GM19043 (cell line): ENCODE data around the gene EFNA1.
"Not testable (repeated sequence)": the region's sequence is repeated elsewhere in the genome, so short reads cannot be mapped to it uniquely, and the experiment has no call there.

Experiments used
- ATAC-seq: cut with Tn5 transposase; IDR thresholded peaks from one replicate; pipeline ENCODE4 v1.9.1; 2021; ENCODE audit warnings: low read depth; ENCODE audit not compliant: unreplicated experiment

EFNA1 gene

GRCh38 chr1:155140630-155140953, 12.9 kb downstream of the EFNA1 start:
- no peak for ATAC-seq

GRCh38 chr1:155141749-155142148, 14.1 kb downstream of the EFNA1 start:
- ATAC-seq: no peak

- ATAC-seq: no peak
Observed at GRCh38 chr1:155145491-155145890, 17.8 kb downstream of the EFNA1 start.

GRCh38 chr1:155155996-155156643, 28.4 kb downstream of the EFNA1 start:
- not testable (repeated sequence) for ATAC-seq

GRCh38 chr1:155158991-155159390, 31.3 kb downstream of the EFNA1 start:
- ATAC-seq: no peak

GRCh38 chr1:155160128-155160527, 32.5 kb downstream of the EFNA1 start:
- no peak for ATAC-seq

GRCh38 chr1:155162631-155163030, 35.0 kb downstream of the EFNA1 start:
- not testable (repeated sequence) for ATAC-seq

- ATAC-seq: not testable (repeated sequence)
Observed at GRCh38 chr1:155163785-155164184, 36.1 kb downstream of the EFNA1 start.

- ATAC-seq: not testable (repeated sequence)
Observed at GRCh38 chr1:155164625-155165024, 36.9 kb downstream of the EFNA1 start.

- no peak for ATAC-seq
Observed at GRCh38 chr1:155166051-155166470, 38.4 kb downstream of the EFNA1 start.

- ATAC-seq: no peak
Observed at GRCh38 chr1:155166471-155167165, 38.9 kb downstream of the EFNA1 start.

- ATAC-seq: no peak
Observed at GRCh38 chr1:155167166-155168104, 39.8 kb downstream of the EFNA1 start.

- ATAC-seq: not testable (repeated sequence)
Observed at GRCh38 chr1:155168105-155168445, 40.4 kb downstream of the EFNA1 start.

- ATAC-seq: no peak
Observed at GRCh38 chr1:155168456-155169210, 41.0 kb downstream of the EFNA1 start.

- no peak for ATAC-seq
Observed at GRCh38 chr1:155169541-155169940, 41.9 kb downstream of the EFNA1 start.

- ATAC-seq: no peak
Observed at GRCh38 chr1:155170101-155170785, 42.6 kb downstream of the EFNA1 start.

- ATAC-seq: no peak
Observed at GRCh38 chr1:155170806-155171205, 43.1 kb downstream of the EFNA1 start.

GRCh38 chr1:155171836-155172731, 44.4 kb downstream of the EFNA1 start:
- ATAC-seq: no peak
